ENCODE results near the gene RNF223. TPM values are rescaled to one million over a fixed set of nuclear protein-coding genes. Genes with fewer than 3 reads are reported as not detected.

The RNF223 gene
- not detected for polyA plus RNA-seq (2012; ENCODE audit: insufficient read depth, insufficient read length)

- no peak within 1 kb of the TSS for H3K4me3 ChIP-seq (ENCODE audit: low read length)
- DNase-seq (ENCODE audit: low read depth, low spot score) = no peak
Measured at GRCh38 chr1:1073743-1074587, at the start of gene RNF223. RNF223 (minus strand) TSS chr1:1074306; CDS start chr1:1072566, 1,740 bp downstream.

- H3K4me3 ChIP-seq (ENCODE audit: low read length) = no peak overlapping the region
- DNase-seq (ENCODE audit: low read depth, low spot score) = no peak
Measured at GRCh38 chr1:1122981-1123480, 48.9 kb upstream of the RNF223 start.

DNA sequence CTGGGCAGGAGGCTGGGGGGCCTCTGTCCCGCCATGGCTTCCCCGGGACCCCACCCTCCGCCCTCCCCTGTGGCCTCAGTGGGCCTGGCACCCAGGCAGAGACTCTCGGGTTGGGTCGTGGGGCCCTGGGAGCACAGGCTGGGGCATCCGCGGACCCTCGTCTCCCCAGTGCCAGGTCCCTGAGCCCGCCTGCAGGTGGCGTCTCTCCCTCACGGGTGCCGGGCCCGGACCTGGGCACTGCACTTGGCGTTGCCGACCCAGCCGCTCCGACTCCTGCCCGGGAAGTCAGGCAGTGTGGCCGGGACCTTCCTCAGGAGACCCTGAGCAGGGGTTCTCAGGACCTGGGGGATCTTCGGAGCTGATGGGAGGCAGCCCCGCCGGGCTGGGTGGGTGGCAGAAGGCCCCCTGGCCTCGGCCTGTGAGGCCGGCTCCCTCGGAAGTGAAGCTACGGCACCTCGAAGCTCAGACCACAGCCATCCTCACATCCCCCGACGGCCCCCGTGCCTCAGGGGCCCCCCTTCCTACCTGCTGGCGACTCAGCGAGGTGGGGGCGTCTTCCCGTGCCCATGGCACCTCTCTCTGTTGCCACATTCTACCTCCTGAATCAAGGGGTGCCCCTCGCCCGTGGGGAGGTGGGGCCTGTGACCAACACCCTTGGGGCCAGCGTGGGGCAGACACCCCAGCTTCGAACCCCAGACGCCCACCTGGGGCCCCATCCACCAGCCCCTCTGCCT is 48.1 kb upstream of the RNF223 start:
- peak overlapping the region; percentile 36 for H3K4me3 ChIP-seq (ENCODE audit: low read length)
- peak; percentile 42 for DNase-seq (ENCODE audit: low read depth, low spot score)

GRCh38 chr1:1121611-1122077 is 47.5 kb upstream of the RNF223 start:
- peak overlapping the region; percentile 13; the same call in 1 of the 2 replicates for H3K4me3 ChIP-seq (ENCODE audit: low read length)
- no peak for DNase-seq (ENCODE audit: low read depth, low spot score)

DNA sequence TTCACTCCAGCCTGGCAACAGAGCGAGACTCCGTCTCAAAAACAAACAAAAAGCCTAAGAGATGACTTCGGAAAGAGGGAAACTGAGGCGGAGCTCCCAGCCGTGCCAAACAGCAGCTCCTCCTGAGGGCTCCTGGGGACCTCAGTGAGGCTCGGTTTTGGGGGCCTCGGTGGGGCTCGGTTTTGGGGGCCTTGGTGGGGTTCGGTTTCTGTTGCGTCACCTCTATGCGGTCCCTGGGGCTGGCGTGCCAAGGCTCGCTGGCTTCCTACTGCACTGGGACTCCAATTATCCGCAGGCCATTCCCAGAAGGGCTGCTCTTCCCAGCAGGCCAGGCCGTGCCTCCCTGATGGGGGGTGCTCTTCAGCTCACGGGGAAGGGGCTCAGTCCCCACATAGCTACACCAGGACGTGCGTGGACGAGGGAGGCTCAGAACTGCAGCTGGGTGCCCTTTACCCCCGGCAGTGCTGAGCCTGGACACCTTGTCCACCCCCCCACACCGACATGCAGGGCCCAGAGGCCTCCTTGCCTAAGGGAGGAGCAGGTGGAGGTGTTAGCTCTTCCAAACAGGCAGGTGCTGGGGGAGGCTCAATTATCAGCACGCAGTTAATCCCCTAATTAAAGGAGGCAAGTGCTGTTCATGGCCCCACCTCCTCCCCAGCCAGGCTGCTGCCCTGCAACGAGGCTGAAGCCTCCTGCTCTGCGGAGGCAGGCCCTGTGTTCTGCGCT is 46.9 kb upstream of the RNF223 start:
- no peak for DNase-seq (ENCODE audit: low read depth, low spot score)
- no peak overlapping the region for H3K4me3 ChIP-seq (ENCODE audit: low read length)

- no peak for DNase-seq (ENCODE audit: low read depth, low spot score)
- no peak overlapping the region for H3K4me3 ChIP-seq (ENCODE audit: low read length)
Measured at GRCh38 chr1:1120096-1120495, 46.0 kb upstream of the RNF223 start.

DNA sequence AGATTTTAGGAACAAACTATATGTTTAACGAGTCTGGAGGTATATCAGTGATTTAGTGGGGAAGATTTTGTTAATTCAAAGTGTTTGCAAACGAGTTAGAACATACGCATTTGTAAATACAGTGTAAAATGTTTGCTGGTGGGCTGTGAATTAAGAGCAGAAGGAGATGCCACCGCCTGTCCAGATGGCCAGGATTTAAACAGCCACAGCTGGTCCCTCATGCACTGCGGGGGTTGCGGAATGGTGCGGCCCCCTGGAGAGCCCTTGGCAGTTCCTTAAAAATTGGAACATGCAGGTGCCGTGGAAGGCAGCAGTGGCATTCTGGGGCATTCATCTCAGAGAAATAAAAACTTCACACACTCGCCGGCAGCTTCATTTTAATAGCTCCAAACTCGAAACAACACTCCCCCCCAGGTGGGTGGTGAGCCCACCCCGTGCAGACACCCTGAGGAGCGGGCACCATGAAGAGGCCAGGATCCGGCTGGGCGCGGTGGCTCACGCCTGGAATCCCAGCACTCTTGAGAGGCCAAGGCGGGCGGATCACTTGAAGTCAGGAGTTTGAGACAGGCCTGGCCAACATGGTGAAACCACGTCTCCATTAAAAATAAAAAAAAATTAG is 45.3 kb upstream of the RNF223 start:
- H3K4me3 ChIP-seq (ENCODE audit: low read length) = no peak overlapping the region
- no peak for DNase-seq (ENCODE audit: low read depth, low spot score)

GRCh38 chr1:1118876-1119220 is 44.7 kb upstream of the RNF223 start:
- H3K4me3 ChIP-seq (ENCODE audit: low read length) = no peak overlapping the region
- no peak for DNase-seq (ENCODE audit: low read depth, low spot score)

DNA sequence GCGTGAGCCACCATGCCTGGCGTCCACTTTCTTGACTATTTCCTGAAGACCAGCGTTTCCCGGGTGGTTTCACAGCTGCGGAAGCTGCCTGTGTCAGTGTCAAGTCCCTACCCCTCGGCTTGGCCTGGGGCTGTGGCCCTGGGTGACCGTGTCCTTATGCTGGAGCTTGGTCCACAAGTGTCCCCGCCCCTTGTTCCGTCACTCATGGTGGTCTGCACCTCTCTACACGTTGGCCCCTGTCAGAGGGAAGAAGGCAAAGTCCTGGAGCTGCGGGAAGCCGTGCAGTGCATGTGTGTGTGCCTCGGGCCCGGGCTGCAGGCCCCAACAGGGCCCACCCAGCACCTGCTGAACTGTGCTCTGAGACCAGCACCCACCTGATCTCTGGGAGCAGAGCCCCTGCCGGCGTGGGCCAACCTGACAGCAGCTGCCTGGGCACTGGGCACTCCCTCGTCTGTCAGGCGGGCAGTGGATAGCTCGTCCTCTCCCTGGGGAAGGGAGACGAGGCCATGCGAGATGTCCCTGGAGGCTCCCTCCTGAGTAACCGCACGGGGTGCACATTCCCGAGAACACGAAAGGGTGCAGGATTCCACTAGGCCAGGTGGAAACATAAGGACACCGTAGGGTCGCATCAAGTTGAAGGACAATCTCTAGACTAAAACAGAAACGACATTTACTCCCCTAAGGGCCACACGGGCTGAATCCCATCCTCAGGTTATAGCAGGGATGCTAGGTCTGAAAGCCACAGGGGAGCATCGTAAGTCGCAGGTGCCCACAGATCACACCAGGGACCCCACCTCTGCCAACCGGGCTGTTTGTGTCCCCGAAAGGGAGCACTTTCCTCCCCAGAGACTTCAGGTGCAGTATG is 44.1 kb upstream of the RNF223 start:
- DNase-seq (ENCODE audit: low read depth, low spot score) = no peak
- H3K4me3 ChIP-seq (ENCODE audit: low read length) = no peak overlapping the region

GRCh38 chr1:1117469-1117831 is 43.3 kb upstream of the RNF223 start:
- H3K4me3 ChIP-seq (ENCODE audit: low read length) = no peak overlapping the region
- DNase-seq (ENCODE audit: low read depth, low spot score) = no peak

GRCh38 chr1:1116701-1117468 is 42.8 kb upstream of the RNF223 start:
- peak overlapping the region; percentile 48 for H3K4me3 ChIP-seq (ENCODE audit: low read length)
- DNase-seq (ENCODE audit: low read depth, low spot score) = no peak

- peak within 1 kb of the TSS; percentile 56 for H3K4me3 ChIP-seq (ENCODE audit: low read length)
- peak; percentile 96 for DNase-seq (ENCODE audit: low read depth, low spot score)
Measured at GRCh38 chr1:1115786-1116700, 41.9 kb upstream of the RNF223 start, which contains the start of gene C1orf159. C1orf159 (minus strand) TSS chr1:1116089; CDS start chr1:1091543, 24,546 bp downstream.

- no peak for DNase-seq (ENCODE audit: low read depth, low spot score)
- H3K4me3 ChIP-seq (ENCODE audit: low read length) = peak overlapping the region; percentile 56
Measured at GRCh38 chr1:1115136-1115785, 41.2 kb upstream of the RNF223 start.

GRCh38 chr1:1114431-1114830 is 40.3 kb upstream of the RNF223 start:
- DNase-seq (ENCODE audit: low read depth, low spot score) = no peak
- no peak overlapping the region for H3K4me3 ChIP-seq (ENCODE audit: low read length)

DNA sequence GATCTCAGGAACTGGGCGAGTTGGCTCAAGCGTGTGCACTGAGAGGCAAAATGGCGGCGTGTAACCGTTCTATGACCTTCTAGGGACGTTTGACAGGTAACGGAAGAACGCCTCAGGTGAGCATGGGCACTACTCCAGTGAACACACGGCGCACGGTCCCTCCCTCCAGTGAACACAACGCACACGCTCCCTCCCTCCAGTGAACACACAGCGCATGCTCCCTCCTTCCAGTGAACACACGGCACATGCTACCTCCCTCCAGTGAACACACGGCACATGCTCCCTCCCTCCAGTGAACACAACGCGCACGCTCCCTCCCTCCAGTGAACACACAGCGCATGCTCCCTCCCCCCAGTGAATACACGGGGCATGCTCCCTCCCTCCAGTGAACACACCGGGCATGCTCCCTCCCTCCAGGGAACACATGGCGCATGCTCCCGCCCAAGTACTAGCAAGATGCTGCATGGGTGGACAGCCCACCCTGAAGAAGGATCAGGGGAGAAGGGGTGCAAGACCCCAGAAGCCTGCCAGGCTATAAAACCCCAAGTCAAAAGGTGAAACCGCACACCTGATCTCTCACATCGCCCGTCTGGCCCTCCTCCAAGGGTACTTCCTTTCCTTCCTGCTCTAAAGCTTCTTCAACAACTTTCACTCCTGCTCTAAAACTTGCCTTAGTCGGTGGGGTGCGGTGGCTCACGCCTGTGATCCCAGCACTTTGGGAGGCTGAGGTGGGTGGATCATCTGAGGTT is 38.3 kb upstream of the RNF223 start:
- no peak for DNase-seq (ENCODE audit: low read depth, low spot score)
- H3K4me3 ChIP-seq (ENCODE audit: low read length) = no peak overlapping the region

Data from Jurkat, Clone E6-1 (cell line).